Adrenal gland (tissue), 12 donors: ENCODE measurements around the gene SEPTIN7. TPM values are rescaled to one million over a fixed set of nuclear protein-coding genes. Genes with fewer than 3 reads are reported as not detected.

Experiments
- DNase-seq, 7 donors: peaks; one replicate each; pipeline ENCODE4 v3.0.0-alpha.2; 2019 to 2020
- H3K27ac ChIP-seq, 5 donors: fragments of 200-600 bp; sonication (generic) in 4 of 5; 1 replicate in 3 of 5; 2 replicates in 2 of 5; pipeline versions ENCODE4 v1.5.1 to v1.8.0; 2016 to 2020; ENCODE audit warnings: mild to moderate bottlenecking in 1 of 5
- H3K27me3 ChIP-seq: fragments of 200-600 bp; 2 replicates; pipeline ENCODE4 v1.8.0; 2021
- H3K36me3 ChIP-seq, 2 donors: fragments of 200-600 bp; replicated peaks in 1 of 2; 1 replicate in 1 of 2; 2 replicates in 1 of 2; pipeline versions ENCODE4 v1.5.1 to v1.8.0; 2018 to 2022
- H3K4me1 ChIP-seq, 2 donors: fragments of 200-600 bp; replicated peaks in 1 of 2; 1 replicate in 1 of 2; 2 replicates in 1 of 2; pipeline versions ENCODE4 v1.5.1 to v1.8.0; 2018 to 2021
- H3K4me3 ChIP-seq, 4 donors: fragments of 200-600 bp; sonication (generic) in 3 of 4; one replicate each; pipeline ENCODE4 v1.5.1; 2016 to 2018
- H3K9me3 ChIP-seq, 3 donors: fragments of 200-600 bp; sonication (generic) in 1 of 3; replicated peaks in 1 of 3; 1 replicate in 2 of 3; 2 replicates in 1 of 3; pipeline versions ENCODE4 v1.5.1 to v1.8.0; 2016 to 2021
- CTCF ChIP-seq, 6 experiments: fragments of 450-650 bp in 4 of 6; fragments of 200-600 bp in 2 of 6; sonication (generic) in 1 of 6; IDR thresholded peaks; 1 replicate in 5 of 6; 2 replicates in 1 of 6; pipeline versions ENCODE4 v1.5.1 to v1.8.0; 2016 to 2021; ENCODE audit warnings: antibody characterized with exemption in 6 of 6, mild to moderate bottlenecking in 2 of 6, moderate library complexity in 1 of 6
- POLR2A ChIP-seq, 2 donors: fragments of 450-650 bp; IDR thresholded peaks; one replicate each; pipeline ENCODE4 v1.6.1; 2017; ENCODE audit warnings: antibody characterized with exemption in 2 of 2, mild to moderate bottlenecking in 2 of 2, moderate library complexity in 1 of 2
- WGBS, 4 donors: extraction: QIAGEN DNeasy Blood & Tissue Kit in 2 of 4; methylation state at CpG; one replicate each; pipeline versions ENCODE4 v1.1.5 to v1.1.7; 2013 to 2017; 5-methylcytosine and 5-hydroxymethylcytosine counted together
- intact Hi-C, 2 donors: fragments of 100-400 bp; cut with DNase I; formaldehyde crosslinking; loops; one replicate each; pipeline versions ENCODE4 v1.14.1 to v1.15.0; 2022 to 2023
- polyA plus RNA-seq, 3 donors: library from polyadenylated mRNA; stranded (reverse); fragments of 200-250 nt in 2 of 3; fragments of 350-450 nt in 1 of 3; fragmentation: Illumina TruSeq in 1 of 3; extraction: RNeasy Lipid Tissue Mini Kit (QIAGEN cat#74804) in 1 of 3; gene quantifications; one replicate each; pipeline ENCODE4 v1.2.3, GENCODE V29; 2013 to 2014
- total RNA-seq, 9 donors: library from RNA; depleted of rRNA in 4 of 9; stranded (reverse); fragments of >200 nt in 4 of 9; fragments of 120-200 nt in 1 of 9; fragmentation: NEBNext Ultra II Directional in 1 of 9; extraction: Animal tissue kit (Norgen Biotek cat#: 25700) in 1 of 9; gene quantifications; one replicate each; pipeline versions ENCODE4 v1.1.0 to v1.2.4, GENCODE V29; 2013 to 2023
- donor health status: healthy with polysubstance abuse.
- donor health status: Bipolar disorder and iron deficiency.
- donor health status: DM: yes; HTN: yes; CAD: no.
- donor health status: DM: no; HTN: no; CAD: no.
- donor health status: DM: no; HTN: no; CAD: no.
- donor health status: DM: yes; HTN: yes; CAD: no.

The SEPTIN7 gene
- total and polyA plus RNA-seq, 12 donors = 72.3 to 267 (median 155) TPM

- peak overlapping the region in 2 of 4 donors; percentile 84 to 89 for H3K4me3 ChIP-seq
- H3K36me3 ChIP-seq = no peaks in the 10 kb centered on the region
- peak overlapping the region in 2 of 5 donors; percentile 27 to 98 for H3K27ac ChIP-seq
- no peaks in the 10 kb centered on the region for H3K9me3 ChIP-seq
- WGBS, 4 donors = 14 to 35% (median 17%) methylated on average over 3 of the region's 3 CpGs
- no peak for TF ChIP-seq CTCF (IDR thresholded peaks at IDR 0.05)
- intact Hi-C loops = loop anchor here (5.0 to 10.0 kb wide), 2 partner anchors 95 to 102 kb away; no protein-coding TSS in a partner anchor
- no peak for DNase-seq
- peaks cover 4 to 51% of the 10 kb centered on the region in 2 donors for H3K4me1 ChIP-seq
- H3K27me3 ChIP-seq = no peaks in the 10 kb centered on the region
Observed at GRCh38 chr7:35802649-35803048, 1.8 kb downstream of the SEPTIN7 start.

GRCh38 chr7:35804231-35804970 is 3.5 kb downstream of the SEPTIN7 start:
- intact Hi-C loops = loop anchor here (5.0 to 10.0 kb wide), 2 partner anchors 97 to 100 kb away; no protein-coding TSS in a partner anchor
- H3K36me3 ChIP-seq = no peaks in the 10 kb centered on the region
- 92 to 96% (median 94%) methylated on average over 10 of the region's 10 CpGs for WGBS, 4 donors
- no peaks in the 10 kb centered on the region for H3K27me3 ChIP-seq
- no peak overlapping the region for H3K4me3 ChIP-seq
- no peak for DNase-seq
- H3K4me1 ChIP-seq = peaks cover 4 to 48% of the 10 kb centered on the region in 2 donors
- no peak overlapping the region for H3K27ac ChIP-seq
- TF ChIP-seq POLR2A (IDR thresholded peaks at IDR 0.05) (no peak), CTCF (IDR thresholded peaks at IDR 0.05) (no peak)
- no peaks in the 10 kb centered on the region for H3K9me3 ChIP-seq

GRCh38 chr7:35805876-35806275 is 5.0 kb downstream of the SEPTIN7 start:
- peaks cover 4 to 42% of the 10 kb centered on the region in 2 donors for H3K4me1 ChIP-seq
- H3K4me3 ChIP-seq = no peak overlapping the region
- H3K36me3 ChIP-seq = no peaks in the 10 kb centered on the region
- H3K9me3 ChIP-seq = no peaks in the 10 kb centered on the region
- TF ChIP-seq POLR2A (IDR thresholded peaks at IDR 0.05) (no peak), CTCF (IDR thresholded peaks at IDR 0.05) (no peak)
- 34 to 52% (median 48%) methylated on average over 3 of the region's 3 CpGs for WGBS, 4 donors
- no peak for DNase-seq
- intact Hi-C loops = loop anchor here in 1 of 2 donors (10.0 kb wide), 1 partner anchor 99 kb away; no protein-coding TSS in a partner anchor
- H3K27ac ChIP-seq = no peak overlapping the region
- H3K27me3 ChIP-seq = no peaks in the 10 kb centered on the region

- DNase-seq = no peak
- no peak overlapping the region for H3K4me3 ChIP-seq
- no peak overlapping the region for H3K27ac ChIP-seq
- peaks cover 4 to 5% of the 10 kb centered on the region in 2 donors for H3K4me1 ChIP-seq
- H3K36me3 ChIP-seq = no peaks in the 10 kb centered on the region
- peaks cover 0 to 5% (median 3%) of the 10 kb centered on the region in 3 donors for H3K9me3 ChIP-seq
- no peaks in the 10 kb centered on the region for H3K27me3 ChIP-seq
- no peak for TF ChIP-seq POLR2A (IDR thresholded peaks at IDR 0.05)
- no peak for TF ChIP-seq CTCF (IDR thresholded peaks at IDR 0.05)
- 86 to 100% (median 90%) methylated on average over 1 of the region's 1 CpG for WGBS, 4 donors
- intact Hi-C loops = no loop called here
Observed at GRCh38 chr7:35816514-35816913, 15.7 kb downstream of the SEPTIN7 start.
